Cardiac septum (tissue), 1 donor: ENCODE results near the gene DNAJA3. TPM values are rescaled to one million over a fixed set of nuclear protein-coding genes. Genes with fewer than 3 reads are reported as not detected.
A peak's percentile ranks its signal among the peaks of the same experiment; 100 is the strongest.

Source experiments
- DNase-seq: peaks from one replicate; pipeline ENCODE4 v3.0.0-alpha.2; 2020; ENCODE audit warnings: low spot score
- intact Hi-C: fragments of 100-400 bp; cut with DNase I; formaldehyde crosslinking; loops from one replicate; pipeline ENCODE4 v1.14.0; 2022
- total RNA-seq: library from RNA; stranded (reverse); fragmentation: NEBNext Ultra II Directional; extraction: Animal tissue kit (Norgen Biotek cat#: 25700); gene quantifications from one replicate; pipeline ENCODE4 v1.2.1, GENCODE V29; 2021
- donor health status: DM: no; HTN: no; CAD: no.

Gene DNAJA3
- total RNA-seq, 1 donor from 2014 or later = 50.7 TPM

- intact Hi-C loops = loop anchor here (2.0 to 5.0 kb wide), 2 partner anchors 115 to 201 kb away; no protein-coding TSS in a partner anchor
- no peak for DNase-seq
These were observed 22.3 kb upstream of the DNAJA3 start for GRCh38 chr16:4403133-4403949.

DNA sequence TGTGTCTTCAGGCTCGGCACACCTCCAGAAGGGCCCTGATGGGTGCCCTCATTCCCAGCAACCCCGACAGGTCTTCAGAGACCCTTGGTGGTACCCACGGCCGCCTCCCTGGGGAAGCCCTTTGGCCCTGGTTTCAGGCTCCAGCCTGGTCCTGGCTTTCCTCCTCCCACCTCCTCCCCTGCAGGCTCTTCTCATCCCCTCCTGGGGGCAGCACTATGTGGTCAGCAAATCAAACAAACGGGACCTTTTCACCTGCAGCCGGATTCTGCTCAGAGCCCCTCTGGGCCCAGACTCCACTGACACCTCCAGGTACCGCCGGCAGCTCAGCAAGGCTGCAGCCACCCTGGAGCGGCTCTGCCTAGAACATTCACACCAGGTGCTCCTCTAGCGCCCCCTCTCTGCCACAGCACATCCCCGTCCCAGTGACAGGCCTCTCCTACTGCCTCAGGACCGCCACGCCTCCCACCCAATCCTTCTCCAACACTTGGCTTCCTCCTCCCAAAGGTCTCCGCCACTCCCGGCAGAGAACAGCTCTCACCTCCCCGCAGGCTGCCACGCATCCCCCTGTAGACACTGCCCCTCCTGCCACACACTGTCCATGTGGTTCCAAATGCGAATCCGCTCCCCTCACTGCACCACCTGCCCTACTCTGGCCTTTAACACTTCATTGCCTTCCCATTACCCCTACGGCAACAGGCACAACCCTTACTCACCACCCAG, 21.3 kb upstream of the DNAJA3 start:
- intact Hi-C loops = loop anchor here (5.0 kb wide), 1 partner anchor 202 kb away; no protein-coding TSS in a partner anchor
- no peak for DNase-seq

DNA sequence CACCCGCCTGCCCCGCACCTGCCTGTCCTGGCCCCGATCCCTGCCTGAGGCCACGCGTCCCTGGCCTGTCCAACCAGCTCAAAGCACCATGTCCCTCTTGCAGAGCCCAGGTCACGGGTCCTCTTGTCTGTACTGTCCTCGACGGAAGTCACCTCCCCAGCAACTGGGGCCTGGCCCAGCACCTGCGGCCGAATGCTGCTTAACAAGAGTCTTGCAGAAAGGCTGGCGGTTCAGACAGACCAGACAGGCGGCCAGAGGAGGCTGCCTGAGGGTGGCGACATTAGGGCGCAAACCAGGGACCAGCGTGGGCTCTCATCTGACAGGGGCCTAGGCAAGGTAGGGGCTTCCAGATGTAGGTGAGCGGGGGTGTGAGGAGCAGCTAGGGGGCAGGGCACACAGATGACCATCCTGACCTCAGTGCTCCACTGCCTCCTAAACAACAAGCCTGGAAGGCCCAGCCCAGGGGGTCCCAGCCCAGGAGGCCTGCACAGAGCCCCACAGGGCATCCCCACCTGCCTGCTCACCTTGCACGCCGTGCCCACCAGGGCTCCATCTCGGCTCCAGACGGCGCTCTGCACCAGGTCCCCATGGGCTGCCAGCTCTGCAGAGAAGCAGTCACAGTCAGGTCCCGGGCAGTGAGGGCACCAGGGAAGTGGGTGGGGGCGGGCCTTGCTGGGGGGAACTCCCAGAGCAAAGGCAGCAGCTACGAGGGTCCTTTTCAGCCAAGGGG, 20.5 kb upstream of the DNAJA3 start:
- intact Hi-C loops = loop anchor here (5.0 kb wide), 1 partner anchor 203 kb away; no protein-coding TSS in a partner anchor
- DNase-seq = no peak

DNA sequence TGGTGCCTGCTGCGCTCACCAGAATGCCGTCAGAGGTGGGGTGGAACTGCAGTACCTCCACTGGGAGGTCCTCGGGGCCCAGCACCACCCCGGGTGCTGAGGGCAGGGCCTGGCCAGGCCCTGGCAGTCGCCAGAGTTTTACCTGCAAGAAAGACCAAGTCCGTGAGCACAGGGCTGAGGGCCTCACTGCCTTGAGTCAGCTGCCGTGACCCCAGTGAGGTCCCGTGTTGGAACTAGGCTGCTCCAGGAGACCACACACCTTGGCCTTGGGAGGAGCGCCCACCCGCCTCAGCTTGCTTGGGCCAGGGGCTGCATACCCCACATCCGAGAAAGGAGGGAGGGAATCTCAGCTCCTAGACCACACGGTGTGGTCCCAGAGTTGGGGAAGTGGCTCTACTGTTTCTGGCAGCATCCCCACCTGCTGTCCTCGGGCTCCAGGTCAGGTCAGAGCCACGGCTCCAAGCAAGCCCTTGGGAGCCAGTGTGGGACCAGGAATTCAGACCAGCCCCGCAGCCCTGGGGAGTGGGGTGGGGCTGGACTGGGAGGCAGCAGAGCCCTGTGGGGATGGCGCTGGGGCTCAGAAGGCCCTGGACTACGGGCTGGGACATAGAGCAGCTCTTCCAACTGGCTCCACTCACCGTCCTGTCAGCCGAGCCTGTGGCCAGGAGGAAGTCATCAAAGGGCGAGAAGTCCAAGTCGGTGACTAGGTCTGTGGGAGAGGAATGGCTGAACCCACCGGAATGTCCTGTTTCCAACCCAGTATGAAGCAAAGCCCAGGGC, 17.9 kb upstream of the DNAJA3 start:
- no peak for DNase-seq
- intact Hi-C loops = no loop called here

DNA sequence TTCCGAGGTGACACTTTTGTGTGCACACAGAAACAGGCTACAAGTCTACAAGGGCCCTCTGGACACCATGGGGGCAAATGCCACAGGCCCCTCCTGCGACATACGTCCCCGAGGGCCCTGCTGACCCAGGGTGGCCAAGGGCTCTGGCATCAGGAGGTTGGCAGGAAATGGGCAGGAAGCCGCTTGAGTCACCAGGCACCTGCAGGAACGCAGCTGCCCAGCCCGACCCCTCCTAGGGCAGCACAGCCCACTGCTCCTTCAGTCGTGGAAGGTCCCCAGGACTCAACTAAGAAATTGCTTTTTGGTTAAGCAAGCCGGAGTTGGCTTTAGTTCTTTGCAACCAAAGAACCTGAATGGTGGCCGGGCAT, 17.4 kb upstream of the DNAJA3 start:
- no peak for DNase-seq
- intact Hi-C loops = no loop called here

GRCh38 chr16:4409081-4409932, 16.4 kb upstream of the DNAJA3 start:
- intact Hi-C loops = no loop called here
- no peak for DNase-seq

GRCh38 chr16:4410335-4411075, 15.2 kb upstream of the DNAJA3 start:
- intact Hi-C loops = no loop called here
- no peak for DNase-seq

DNA sequence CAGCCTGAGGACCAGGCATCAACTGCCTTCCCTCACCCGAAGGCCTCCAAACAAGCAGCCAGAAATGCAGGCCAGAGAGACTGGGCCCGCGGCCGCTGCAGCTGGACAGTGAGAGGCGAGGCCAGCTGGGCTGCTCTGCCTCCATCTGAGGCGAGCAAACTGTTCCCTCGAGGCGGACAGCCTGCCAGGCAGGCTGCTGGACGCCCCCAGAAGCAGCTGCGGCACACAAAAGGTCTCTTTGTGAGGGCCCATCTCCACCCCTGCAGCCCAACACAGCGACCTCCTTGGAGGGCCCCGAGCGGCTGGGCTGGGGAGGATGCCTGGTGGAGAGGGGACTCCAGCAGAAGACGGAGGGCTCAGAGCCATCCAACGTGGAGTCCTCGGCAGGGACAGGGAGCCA, 14.0 kb upstream of the DNAJA3 start:
- no peak for DNase-seq
- intact Hi-C loops = no loop called here

- DNase-seq = no peak
- intact Hi-C loops = no loop called here
These were observed 13.5 kb upstream of the DNAJA3 start for GRCh38 chr16:4412159-4412558.

DNA sequence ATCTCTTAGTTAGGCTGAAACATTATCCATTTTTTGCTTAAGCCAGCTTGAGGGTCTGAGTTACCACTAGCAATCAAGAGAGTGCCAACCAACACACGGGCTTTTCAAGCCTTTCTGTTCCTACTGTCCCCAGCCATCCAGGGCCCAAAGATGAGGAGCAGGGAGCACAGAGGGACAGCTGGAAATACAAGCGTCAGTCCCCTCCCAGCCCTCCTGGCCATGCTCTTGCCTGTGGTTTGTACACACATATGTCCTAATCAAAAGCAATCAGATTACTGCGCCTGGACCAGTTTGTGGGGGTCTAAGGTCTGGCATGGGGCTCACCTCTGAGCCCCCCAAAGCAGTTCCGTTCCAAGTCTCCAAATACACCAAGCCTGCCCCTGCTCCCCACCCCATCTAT, 12.8 kb upstream of the DNAJA3 start:
- intact Hi-C loops = no loop called here
- no peak for DNase-seq

GRCh38 chr16:4414187-4414917, 11.3 kb upstream of the DNAJA3 start:
- intact Hi-C loops = no loop called here
- no peak for DNase-seq

GRCh38 chr16:4415538-4416199, 10.0 kb upstream of the DNAJA3 start:
- DNase-seq = peak; percentile 88
- intact Hi-C loops = no loop called here

DNA sequence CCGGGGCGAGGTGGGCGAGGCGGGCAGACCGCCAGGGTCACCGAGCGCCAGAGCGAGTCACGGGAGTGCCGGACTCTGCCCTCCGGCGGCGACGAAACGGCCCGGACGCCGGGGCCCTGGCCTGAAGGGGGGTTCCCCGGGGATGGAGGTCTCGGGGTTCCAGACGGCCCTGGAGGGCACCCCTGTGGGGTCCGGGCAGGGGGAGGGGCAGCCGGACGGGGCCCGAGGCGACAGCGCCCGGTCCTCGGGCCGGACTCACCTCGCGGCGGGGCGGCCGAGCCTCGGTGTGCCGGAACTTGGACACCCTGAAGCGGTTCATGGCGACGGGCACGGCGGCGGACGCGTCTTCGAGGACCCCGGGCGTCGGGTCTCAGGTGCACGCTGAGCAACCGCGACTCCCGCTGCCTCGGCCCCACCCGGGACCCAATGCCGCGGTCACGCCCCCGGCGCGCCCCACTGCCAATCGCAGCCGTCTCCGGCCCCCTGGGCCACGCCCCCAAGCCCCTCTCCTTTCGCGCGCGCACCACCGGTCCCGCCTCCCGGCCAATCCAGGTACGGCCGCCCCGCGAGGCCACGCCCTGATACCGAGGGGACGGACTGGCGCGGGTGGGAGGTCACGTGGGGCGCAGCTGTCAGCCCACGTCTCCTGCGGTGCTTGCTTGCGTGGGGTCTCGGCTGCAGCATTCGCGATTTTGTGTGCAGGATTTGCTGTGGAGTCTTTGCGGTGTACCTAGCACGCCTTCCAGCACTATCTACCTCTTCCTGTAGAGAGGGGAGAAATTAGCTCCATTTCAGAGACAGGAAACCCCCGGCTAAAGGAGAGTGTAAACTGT, 9.3 kb upstream of the DNAJA3 start, which contains the start of gene CORO7:
Gene CORO7 (minus strand): TSS at position 397 of the 833 bp plus-strand sequence. CDS start 78 bp downstream, at position 319.
- intact Hi-C loops = no loop called here
- DNase-seq = peak; percentile 99

GRCh38 chr16:4419402-4419959, 6.2 kb upstream of the DNAJA3 start:
- no peak for DNase-seq
- intact Hi-C loops = no loop called here

DNA sequence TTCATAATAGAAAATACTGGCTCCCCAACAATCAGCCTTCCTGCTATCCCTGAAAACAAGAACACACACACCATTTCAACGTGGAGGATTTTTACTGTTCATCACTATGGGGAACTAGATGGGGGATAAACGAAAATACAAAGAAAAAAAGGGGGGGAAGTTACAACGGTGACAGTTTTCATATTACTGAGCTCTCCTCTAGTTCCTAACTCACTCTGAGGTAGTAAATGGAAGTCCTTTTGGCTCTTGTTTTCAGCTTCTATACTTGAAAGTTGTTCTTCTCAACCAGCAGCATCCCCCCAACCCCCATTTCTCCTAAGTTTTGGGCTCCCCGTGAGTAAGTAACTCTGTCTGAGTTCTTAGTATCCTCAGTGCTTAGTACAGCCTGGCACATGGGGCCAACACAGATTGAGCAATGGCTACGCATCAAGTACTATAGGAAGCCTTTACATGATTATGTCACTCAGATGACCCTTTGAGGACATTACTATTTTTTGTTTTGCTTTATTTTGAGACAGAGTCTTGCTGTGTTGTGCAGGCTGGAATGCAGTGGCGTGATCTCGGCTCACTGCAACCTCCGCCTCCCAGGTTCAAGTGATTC, 5.1 kb upstream of the DNAJA3 start:
- intact Hi-C loops = no loop called here
- DNase-seq = no peak
